Activated T-cell treated with anti-CD3 and anti-CD28 coated beads, Interleukin-2, amount 50 U/mL, for 4 hours (primary cell): ENCODE data around the gene IZUMO1. TPM values are rescaled to one million over a fixed set of nuclear protein-coding genes. Genes with fewer than 3 reads are reported as not detected.
"Not testable (repeated sequence)": the region's sequence is repeated elsewhere in the genome, so short reads cannot be mapped to it uniquely, and the experiment has no call there.

Source experiments
- ATAC-seq, 2 donors: fragments of 200-7000 bp; cut with Tn5 transposase; one replicate each; pipeline ENCODE4 v1.10.0; 2021
- DNase-seq: peaks from one replicate; pipeline ENCODE4 v3.0.0-alpha.2; 2020
- H3K27me3 Mint-ChIP-seq: one replicate; pipeline ENCODE4 v1.8.0; 2021; ENCODE audit warnings: low read depth, mixed read lengths
- H3K36me3 Mint-ChIP-seq: one replicate; pipeline ENCODE4 v1.8.0; 2022; ENCODE audit warnings: mixed read lengths; ENCODE audit not compliant: insufficient read depth
- H3K4me1 Mint-ChIP-seq: one replicate; pipeline ENCODE4 v1.8.0; 2021; ENCODE audit warnings: low read depth, mixed read lengths
- H3K4me3 Mint-ChIP-seq: one replicate; pipeline ENCODE4 v1.8.0; 2021; ENCODE audit warnings: mild to moderate bottlenecking, moderate library complexity, mixed read lengths
- H3K9me3 Mint-ChIP-seq: one replicate; pipeline ENCODE4 v1.8.0; 2021; ENCODE audit warnings: mixed read lengths
- total RNA-seq, 3 donors: library from RNA; stranded (reverse); gene quantifications; one replicate each; pipeline ENCODE4 v1.2.1, GENCODE V29; 2021

Gene IZUMO1
- total RNA-seq, 3 donors from 2014 or later = not detected

GRCh38 chr19:48735031-48735615, 11.6 kb downstream of the IZUMO1 start:
- no peaks in the 10 kb centered on the region for H3K36me3 Mint-ChIP-seq
- no peak for DNase-seq
- H3K4me1 Mint-ChIP-seq = peaks cover 8% of the 10 kb centered on the region
- H3K27me3 Mint-ChIP-seq = no peaks in the 10 kb centered on the region
- no peaks in the 10 kb centered on the region for H3K9me3 Mint-ChIP-seq
- ATAC-seq = no peak
- no peak overlapping the region for H3K4me3 Mint-ChIP-seq

GRCh38 chr19:48734625-48735024, 12.1 kb downstream of the IZUMO1 start:
- H3K4me3 Mint-ChIP-seq = no peak overlapping the region
- H3K9me3 Mint-ChIP-seq = no peaks in the 10 kb centered on the region
- H3K4me1 Mint-ChIP-seq = peaks cover 4% of the 10 kb centered on the region
- DNase-seq = no peak
- H3K36me3 Mint-ChIP-seq = no peaks in the 10 kb centered on the region
- H3K27me3 Mint-ChIP-seq = no peaks in the 10 kb centered on the region
- no peak for ATAC-seq

- H3K4me1 Mint-ChIP-seq = peaks cover 5% of the 10 kb centered on the region
- no peaks in the 10 kb centered on the region for H3K27me3 Mint-ChIP-seq
- peaks cover 2% of the 10 kb centered on the region for H3K36me3 Mint-ChIP-seq
- H3K4me3 Mint-ChIP-seq = no peak overlapping the region
- ATAC-seq (no peak), DNase-seq (no peak)
- H3K9me3 Mint-ChIP-seq = peaks cover 2% of the 10 kb centered on the region
Observed at GRCh38 chr19:48731452-48731851, 15.3 kb downstream of the IZUMO1 start.

GRCh38 chr19:48728911-48729664, 17.6 kb downstream of the IZUMO1 start:
- peaks cover 19% of the 10 kb centered on the region for H3K4me1 Mint-ChIP-seq
- ATAC-seq (no peak), DNase-seq (no peak)
- H3K9me3 Mint-ChIP-seq = peaks cover 12% of the 10 kb centered on the region
- peaks cover 6% of the 10 kb centered on the region for H3K36me3 Mint-ChIP-seq
- no peaks in the 10 kb centered on the region for H3K27me3 Mint-ChIP-seq
- H3K4me3 Mint-ChIP-seq = no peak overlapping the region

GRCh38 chr19:48726556-48726955, 20.2 kb downstream of the IZUMO1 start:
- peaks cover 12% of the 10 kb centered on the region for H3K9me3 Mint-ChIP-seq
- H3K4me3 Mint-ChIP-seq = no peak overlapping the region
- H3K36me3 Mint-ChIP-seq = peaks cover 6% of the 10 kb centered on the region
- no peak for ATAC-seq
- no peaks in the 10 kb centered on the region for H3K27me3 Mint-ChIP-seq
- no peak for DNase-seq
- peaks cover 19% of the 10 kb centered on the region for H3K4me1 Mint-ChIP-seq

- peak overlapping the region; percentile 34 for H3K4me3 Mint-ChIP-seq
- H3K9me3 Mint-ChIP-seq = peaks cover 12% of the 10 kb centered on the region
- peaks cover 26% of the 10 kb centered on the region for H3K4me1 Mint-ChIP-seq
- peak; percentile 41 to 45 for ATAC-seq
- no peaks in the 10 kb centered on the region for H3K27me3 Mint-ChIP-seq
- H3K36me3 Mint-ChIP-seq = peaks cover 6% of the 10 kb centered on the region
- DNase-seq = no peak
Observed at GRCh38 chr19:48724796-48725753, 21.6 kb downstream of the IZUMO1 start.

- H3K9me3 Mint-ChIP-seq = peaks cover 12% of the 10 kb centered on the region
- peaks cover 6% of the 10 kb centered on the region for H3K36me3 Mint-ChIP-seq
- ATAC-seq = no peak
- DNase-seq = no peak
- H3K27me3 Mint-ChIP-seq = no peaks in the 10 kb centered on the region
- H3K4me1 Mint-ChIP-seq = peaks cover 26% of the 10 kb centered on the region
- no peak overlapping the region for H3K4me3 Mint-ChIP-seq
Observed at GRCh38 chr19:48722196-48722708, 24.5 kb downstream of the IZUMO1 start.

- Mint-ChIP-seq H3K36me3 (peaks cover 3% of the 10 kb centered on the region), H3K4me1 (peaks cover 16% of the 10 kb centered on the region), H3K9me3 (peaks cover 7% of the 10 kb centered on the region), H3K4me3 (peak overlapping the region; percentile 87), H3K27me3 (no peaks in the 10 kb centered on the region)
- ATAC-seq (peak; percentile 96), DNase-seq (peak; percentile 79)
Observed at GRCh38 chr19:48720613-48721296, 26.0 kb downstream of the IZUMO1 start.

- Mint-ChIP-seq H3K36me3 (peaks cover 3% of the 10 kb centered on the region), H3K4me3 (peak overlapping the region; percentile 87), H3K9me3 (peaks cover 4% of the 10 kb centered on the region), H3K4me1 (peaks cover 13% of the 10 kb centered on the region), H3K27me3 (no peaks in the 10 kb centered on the region)
- DNase-seq (no peak), ATAC-seq (peak; percentile 2 to 3)
Observed at GRCh38 chr19:48720251-48720612, 26.5 kb downstream of the IZUMO1 start.

- no peak for DNase-seq
- Mint-ChIP-seq H3K9me3 (no peaks in the 10 kb centered on the region), H3K4me1 (peaks cover 12% of the 10 kb centered on the region)
Observed at GRCh38 chr19:48719263-48720171, 27.2 kb downstream of the IZUMO1 start, which contains the start of gene MAMSTR. Gene MAMSTR, minus strand, starts transcription at chr19:48719725. Its CDS starts 694 bp downstream, at chr19:48719031.

GRCh38 chr19:48718711-48719231, 27.9 kb downstream of the IZUMO1 start:
- Mint-ChIP-seq H3K27me3 (no peaks in the 10 kb centered on the region), H3K9me3 (no peaks in the 10 kb centered on the region), H3K36me3 (no peaks in the 10 kb centered on the region), H3K4me1 (peaks cover 15% of the 10 kb centered on the region), H3K4me3 (peak overlapping the region; percentile 29)
- ATAC-seq = no peak
- DNase-seq = no peak

More at GRCh38 chr19:48719263-48720171, 27.2 kb downstream of the IZUMO1 start, which contains the start of gene MAMSTR:
- Mint-ChIP-seq H3K4me3 (peak within 1 kb of the TSS; percentile 87), H3K27me3 (no peaks in the 10 kb centered on the region), H3K36me3 (no peaks in the 10 kb centered on the region)
- no peak for ATAC-seq

GRCh38 chr19:48718106-48718505, 28.6 kb downstream of the IZUMO1 start:
- H3K36me3 Mint-ChIP-seq, DNase-seq, H3K27me3 Mint-ChIP-seq, ATAC-seq, H3K9me3 Mint-ChIP-seq, H3K4me3 Mint-ChIP-seq: not testable (repeated sequence)
- H3K4me1 Mint-ChIP-seq = peaks cover 19% of the 10 kb centered on the region
